HG02588 (cell line): ENCODE results near the gene PADI3.
"Not testable (repeated sequence)": the region's sequence is repeated elsewhere in the genome, so short reads cannot be mapped to it uniquely, and the experiment has no call there.

ENCODE experiments used
- ATAC-seq: cut with Tn5 transposase; IDR thresholded peaks from one replicate; pipeline ENCODE4 v1.9.1; 2021; ENCODE audit warnings: mild to moderate bottlenecking, moderate library complexity; ENCODE audit not compliant: unreplicated experiment

The PADI3 gene

GRCh38 chr1:17239420-17239819 is 9.5 kb upstream of the PADI3 start:
- no peak for ATAC-seq

DNA sequence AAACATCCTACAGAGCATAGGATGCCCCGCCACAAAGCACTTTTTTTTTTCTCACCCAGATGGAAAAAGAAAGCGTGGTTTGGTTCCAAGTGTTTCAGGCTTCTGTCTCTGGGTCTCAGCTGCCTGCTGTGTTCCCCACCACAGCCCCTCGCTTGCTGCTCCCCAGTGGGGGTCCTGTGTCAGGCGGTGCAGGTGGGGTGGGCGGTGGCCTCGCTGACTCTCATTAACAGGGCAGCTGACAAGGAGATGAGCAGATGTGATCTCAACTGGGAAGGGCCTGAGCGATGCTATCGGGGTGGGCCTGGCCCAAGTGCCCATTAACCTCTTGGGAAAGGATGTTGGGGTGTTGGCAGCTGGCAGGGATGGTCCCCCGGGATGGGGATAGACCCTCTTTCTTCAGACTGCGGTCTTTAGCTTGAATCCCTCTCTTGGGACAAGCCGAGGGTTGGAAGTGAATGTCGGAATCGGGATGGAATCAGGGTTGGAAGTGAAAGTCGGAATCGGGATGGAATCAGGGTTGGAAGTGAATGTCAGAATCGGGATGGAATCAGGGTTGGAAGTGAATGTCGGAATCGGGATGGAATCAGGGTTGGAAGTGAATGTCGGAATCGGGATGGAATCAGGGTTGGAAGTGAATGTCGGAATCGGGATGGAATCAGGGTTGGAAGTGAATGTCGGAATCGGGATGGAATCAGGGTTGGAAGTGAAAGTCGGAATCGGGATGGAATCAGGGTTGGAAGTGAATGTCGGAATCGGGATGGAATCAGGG is 7.7 kb upstream of the PADI3 start:
- not testable (repeated sequence) for ATAC-seq

DNA sequence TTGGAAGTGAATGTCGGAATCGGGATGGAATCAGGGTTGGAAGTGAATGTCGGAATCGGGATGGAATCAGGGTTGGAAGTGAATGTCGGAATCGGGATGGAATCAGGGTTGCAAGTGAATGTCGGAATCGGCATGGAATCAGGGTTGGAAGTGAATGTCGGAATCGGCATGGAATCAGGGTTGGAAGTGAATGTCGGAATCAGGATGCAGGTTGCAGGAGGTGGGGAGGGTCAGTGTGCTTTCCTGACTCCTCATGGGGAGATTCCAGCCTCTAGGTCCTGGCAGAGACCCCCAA is 7.2 kb upstream of the PADI3 start:
- not testable (repeated sequence) for ATAC-seq

DNA sequence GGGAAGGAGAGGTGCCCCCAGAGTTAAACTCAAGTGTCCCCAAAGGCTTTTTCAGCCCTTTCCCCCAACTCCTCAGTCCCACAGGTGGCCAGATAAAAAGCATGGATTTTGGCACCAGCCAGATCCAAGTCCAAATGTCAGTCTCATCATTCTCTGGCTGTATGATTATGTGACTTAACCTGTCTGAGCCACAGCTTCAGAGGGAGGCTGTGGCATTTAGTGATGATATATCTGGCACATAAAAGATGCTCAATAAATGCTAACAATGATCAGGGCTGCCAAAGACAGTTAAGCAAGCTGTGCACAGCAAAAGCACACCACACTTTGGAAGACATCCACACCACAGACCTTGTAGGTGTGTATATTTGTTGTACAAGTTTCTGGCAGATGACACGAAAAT is 5.6 kb upstream of the PADI3 start:
- no peak for ATAC-seq

DNA sequence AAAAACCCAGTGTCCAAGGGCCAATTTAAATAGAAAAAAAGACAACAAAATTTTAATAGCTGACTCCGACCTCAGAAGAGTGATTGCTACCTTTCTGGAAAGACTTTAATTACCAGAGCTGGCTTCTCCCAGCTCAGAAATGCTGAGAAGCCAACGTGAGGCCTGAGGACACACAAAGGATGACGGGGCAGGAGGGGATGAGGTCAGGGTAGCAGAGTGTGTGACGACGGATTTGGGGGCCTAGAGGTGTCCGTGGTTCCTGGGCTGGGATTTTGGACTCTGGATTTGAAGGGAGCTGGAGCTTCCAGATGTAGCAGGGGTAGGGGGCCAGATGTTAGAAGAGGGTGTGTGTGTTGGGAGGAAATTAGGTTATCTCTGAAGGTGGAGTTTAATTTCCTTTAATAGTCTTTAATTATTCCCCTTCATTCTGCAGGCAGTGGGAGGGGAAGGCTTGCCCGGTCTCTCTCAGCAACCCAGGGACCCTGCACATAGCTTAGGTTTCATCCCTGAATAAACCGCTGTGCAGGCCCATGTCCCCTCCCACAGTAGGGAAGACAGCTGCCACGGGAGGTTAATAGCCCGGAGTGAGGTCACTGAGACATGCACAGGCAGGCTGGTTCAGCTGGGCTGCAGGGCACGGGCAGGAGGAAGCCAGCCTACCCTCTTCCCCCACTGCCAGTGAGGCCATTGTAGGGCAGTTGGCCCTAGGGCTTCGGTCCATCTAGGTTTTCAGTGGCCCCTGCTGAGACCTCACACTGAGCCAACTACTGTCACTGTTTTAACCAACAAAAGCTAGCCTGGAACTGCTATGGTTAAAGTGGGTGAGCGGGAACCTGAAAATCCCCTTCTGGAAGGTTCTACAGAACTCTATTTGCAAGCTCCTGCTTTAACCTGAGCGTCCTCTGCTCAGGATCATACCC is 3.8 kb upstream of the PADI3 start:
- ATAC-seq: no peak

DNA sequence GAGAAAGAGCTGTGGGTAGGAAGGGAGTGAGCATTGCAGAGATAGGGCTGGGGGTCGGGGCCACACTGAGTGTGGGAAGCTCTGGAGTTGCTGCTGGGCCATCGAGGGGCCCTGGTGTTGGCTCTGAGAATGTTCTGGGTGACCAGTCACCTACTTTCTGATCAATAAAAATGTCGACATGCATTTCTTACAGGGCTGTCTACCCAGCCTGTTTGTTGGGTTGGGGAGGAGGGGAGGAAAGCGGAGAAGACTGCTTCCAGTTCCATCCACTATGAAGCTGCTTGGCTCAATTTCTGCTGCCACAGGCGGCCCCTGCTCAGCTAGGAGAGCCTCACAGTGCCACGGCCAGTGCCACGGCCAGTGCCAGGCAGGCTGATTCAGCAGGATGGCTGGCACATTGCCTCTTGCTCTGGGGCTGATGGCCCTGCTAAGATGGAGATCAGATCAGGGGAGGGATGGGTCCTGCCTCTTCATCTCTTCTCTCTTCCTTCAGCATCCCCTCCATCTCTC is 3.0 kb upstream of the PADI3 start:
- no peak for ATAC-seq

- no peak for ATAC-seq
These were observed 1.9 kb upstream of the PADI3 start for GRCh38 chr1:17246971-17247370.

DNA sequence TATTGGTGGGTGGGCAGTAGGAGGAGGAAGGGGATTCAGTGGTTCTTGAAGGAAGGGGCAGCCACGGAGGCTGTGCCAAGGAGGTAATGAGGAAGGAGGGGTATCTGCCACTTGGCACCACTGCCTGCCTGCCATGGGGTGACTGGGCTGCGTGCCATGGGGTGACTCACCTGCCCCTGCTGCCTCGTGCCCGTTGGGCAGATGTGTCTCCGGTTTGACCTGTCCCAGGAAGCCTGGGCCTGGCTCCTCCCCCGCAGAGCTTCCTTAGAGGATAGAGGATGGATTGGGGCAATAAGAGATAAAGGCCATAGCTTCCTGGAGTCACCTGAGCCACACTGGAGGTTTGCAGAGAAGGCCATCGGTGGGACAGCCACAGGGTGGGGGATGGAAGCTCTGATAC is 1.7 kb downstream of the PADI3 start:
- no peak for ATAC-seq

GRCh38 chr1:17251246-17251645 is 2.3 kb downstream of the PADI3 start:
- ATAC-seq: no peak

DNA sequence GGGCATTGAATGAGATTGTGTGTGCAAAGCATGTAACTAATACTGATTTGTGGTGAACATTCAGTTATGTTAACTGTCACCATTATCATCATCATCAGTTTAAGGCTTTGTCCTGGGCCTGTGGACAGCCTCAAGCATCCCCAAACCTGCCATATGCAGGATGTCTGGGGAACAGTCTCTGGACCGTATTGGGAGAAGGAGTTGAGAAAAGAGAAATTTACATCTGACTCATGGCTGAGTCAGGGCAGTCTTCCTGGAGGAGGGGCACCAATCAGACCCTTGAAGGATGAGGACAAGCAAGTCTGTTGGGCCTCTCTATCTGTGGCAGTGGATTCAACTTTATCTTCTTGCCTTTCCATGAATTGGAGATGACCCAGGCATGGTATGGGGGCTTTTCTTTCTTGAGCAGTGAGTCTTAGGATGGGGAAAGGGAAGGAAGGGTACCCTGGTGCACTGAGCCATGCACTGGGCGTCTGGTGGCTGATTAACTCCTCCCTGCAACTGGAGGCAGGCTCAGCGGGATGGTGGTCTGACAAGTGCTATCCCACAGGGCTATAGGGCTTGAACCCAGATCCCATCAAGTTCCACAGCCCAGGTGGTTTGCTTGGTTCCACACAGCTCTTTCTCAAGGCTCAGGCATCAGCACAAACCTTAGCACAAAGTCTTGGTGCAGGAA is 2.9 kb downstream of the PADI3 start:
- ATAC-seq: no peak

- ATAC-seq: no peak
These were observed 6.4 kb downstream of the PADI3 start for GRCh38 chr1:17255336-17255735.

DNA sequence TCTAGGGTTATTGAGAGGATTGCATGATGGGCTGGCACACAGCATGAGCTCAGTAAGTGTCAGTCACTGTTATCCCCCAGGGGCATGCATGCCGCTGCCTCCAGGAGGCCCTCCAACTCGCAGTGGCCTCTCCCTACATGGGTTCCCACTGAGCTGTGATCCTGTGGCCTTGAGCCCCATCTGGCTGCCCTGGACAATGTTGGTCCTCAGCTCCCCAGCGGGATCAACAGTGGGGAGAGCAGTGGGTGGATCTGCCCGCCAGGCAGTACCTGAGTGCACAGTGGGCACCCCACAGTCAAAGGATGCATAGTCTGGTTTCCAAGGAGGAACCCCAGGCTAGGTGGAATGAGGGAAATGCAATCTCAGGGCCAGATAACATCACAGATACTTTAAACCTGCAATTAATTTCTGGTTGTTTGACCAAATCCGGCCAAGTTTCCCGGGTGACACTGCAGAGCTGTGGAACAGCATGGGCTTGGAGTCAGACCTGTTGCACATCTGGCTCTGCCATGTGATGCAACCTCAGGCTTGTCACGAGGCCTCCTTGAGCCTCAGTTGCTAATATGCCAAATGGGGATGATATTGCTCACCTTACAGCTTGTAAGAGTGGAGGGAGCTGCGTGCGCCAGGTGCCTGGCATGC is 9.3 kb downstream of the PADI3 start:
- no peak for ATAC-seq

- no peak for ATAC-seq
These were observed 9.8 kb downstream of the PADI3 start for GRCh38 chr1:17258758-17259130.

- ATAC-seq: no peak
These were observed 10.5 kb downstream of the PADI3 start for GRCh38 chr1:17259233-17259873.

- ATAC-seq: no peak
These were observed 11.4 kb downstream of the PADI3 start for GRCh38 chr1:17260264-17260663.

DNA sequence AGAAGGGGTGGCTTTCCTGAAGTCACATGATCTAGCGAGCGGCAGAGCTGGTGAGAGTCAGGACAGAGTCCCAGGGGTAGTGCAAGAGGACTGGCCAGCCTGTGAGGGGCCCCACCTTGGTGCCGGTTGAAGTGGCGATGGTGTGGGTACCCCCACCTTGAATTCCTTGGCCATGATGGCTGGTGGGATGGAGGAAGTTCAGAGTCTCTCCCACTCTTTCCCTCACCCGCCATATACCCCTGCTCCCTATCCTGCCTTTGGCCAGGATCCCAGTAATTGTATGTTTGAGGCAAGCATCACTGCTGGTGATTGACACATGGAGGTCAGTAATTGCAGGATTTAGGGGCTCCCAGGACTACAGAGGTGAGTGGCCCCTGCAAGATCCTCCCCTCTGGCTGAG is 11.8 kb downstream of the PADI3 start:
- no peak for ATAC-seq

DNA sequence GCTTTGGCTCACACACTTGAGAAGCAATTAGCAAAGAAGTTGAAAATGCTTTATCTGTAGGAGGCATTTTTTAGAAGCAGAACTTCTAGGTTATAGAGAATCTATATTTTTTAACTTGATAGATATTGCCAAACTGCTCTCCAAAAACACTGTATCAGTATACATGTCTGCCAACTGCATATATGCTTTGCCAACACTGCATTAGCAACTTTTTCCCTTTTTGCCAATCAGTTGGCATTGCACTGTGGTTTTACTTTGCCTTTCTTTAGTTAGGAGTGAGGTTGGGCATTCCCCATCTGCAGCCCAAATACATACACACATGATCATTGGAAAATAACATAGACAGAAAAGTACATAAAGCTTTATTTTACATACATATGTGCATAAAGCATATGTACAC is 15.0 kb downstream of the PADI3 start:
- no peak for ATAC-seq

- no peak for ATAC-seq
These were observed 15.6 kb downstream of the PADI3 start for GRCh38 chr1:17264470-17264869.

GRCh38 chr1:17265162-17265561 is 16.3 kb downstream of the PADI3 start:
- ATAC-seq: no peak

GRCh38 chr1:17265950-17266349 is 17.1 kb downstream of the PADI3 start:
- ATAC-seq: no peak
